GM19025 (cell line): ENCODE results near the gene PCDH10.

ENCODE experiments used
- ATAC-seq: cut with Tn5 transposase; IDR thresholded peaks from one replicate; pipeline ENCODE4 v1.9.1; 2021; ENCODE audit warnings: mild to moderate bottlenecking, low read depth, moderate library complexity; ENCODE audit not compliant: unreplicated experiment

Gene PCDH10

DNA sequence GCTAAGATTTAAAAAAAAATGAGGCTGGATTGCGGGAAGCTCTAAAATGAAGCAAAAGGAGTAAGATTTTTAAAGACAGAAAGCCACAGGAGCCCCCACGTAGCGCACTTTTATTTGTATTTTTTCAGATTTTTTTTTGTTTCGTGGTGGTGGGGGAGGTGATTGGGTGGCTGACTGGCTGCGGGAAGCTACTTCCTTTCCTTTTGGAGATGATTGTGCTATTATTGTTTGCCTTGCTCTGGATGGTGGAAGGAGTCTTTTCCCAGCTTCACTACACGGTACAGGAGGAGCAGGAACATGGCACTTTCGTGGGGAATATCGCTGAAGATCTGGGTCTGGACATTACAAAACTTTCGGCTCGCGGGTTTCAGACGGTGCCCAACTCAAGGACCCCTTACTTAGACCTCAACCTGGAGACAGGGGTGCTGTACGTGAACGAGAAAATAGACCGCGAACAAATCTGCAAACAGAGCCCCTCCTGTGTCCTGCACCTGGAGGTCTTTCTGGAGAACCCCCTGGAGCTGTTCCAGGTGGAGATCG is 908 bp downstream of the PCDH10 start:
- no peak for ATAC-seq

DNA sequence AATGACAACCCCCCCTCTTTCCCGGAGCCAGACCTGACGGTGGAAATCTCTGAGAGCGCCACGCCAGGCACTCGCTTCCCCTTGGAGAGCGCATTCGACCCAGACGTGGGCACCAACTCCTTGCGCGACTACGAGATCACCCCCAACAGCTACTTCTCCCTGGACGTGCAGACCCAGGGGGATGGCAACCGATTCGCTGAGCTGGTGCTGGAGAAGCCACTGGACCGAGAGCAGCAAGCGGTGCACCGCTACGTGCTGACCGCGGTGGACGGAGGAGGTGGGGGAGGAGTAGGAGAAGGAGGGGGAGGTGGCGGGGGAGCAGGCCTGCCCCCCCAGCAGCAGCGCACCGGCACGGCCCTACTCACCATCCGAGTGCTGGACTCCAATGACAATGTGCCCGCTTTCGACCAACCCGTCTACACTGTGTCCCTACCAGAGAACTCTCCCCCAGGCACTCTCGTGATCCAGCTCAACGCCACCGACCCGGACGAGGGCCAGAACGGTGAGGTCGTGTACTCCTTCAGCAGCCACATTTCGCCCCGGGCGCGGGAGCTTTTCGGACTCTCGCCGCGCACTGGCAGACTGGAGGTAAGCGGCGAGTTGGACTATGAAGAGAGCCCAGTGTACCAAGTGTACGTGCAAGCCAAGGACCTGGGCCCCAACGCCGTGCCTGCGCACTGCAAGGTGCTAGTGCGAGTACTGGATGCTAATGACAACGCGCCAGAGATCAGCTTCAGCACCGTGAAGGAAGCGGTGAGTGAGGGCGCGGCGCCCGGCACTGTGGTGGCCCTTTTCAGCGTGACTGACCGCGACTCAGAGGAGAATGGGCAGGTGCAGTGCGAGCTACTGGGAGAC is 1.6 kb downstream of the PCDH10 start:
- no peak for ATAC-seq

DNA sequence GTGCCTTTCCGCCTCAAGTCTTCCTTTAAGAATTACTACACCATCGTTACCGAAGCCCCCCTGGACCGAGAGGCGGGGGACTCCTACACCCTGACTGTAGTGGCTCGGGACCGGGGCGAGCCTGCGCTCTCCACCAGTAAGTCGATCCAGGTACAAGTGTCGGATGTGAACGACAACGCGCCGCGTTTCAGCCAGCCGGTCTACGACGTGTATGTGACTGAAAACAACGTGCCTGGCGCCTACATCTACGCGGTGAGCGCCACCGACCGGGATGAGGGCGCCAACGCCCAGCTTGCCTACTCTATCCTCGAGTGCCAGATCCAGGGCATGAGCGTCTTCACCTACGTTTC is 2.2 kb downstream of the PCDH10 start:
- ATAC-seq = no peak

DNA sequence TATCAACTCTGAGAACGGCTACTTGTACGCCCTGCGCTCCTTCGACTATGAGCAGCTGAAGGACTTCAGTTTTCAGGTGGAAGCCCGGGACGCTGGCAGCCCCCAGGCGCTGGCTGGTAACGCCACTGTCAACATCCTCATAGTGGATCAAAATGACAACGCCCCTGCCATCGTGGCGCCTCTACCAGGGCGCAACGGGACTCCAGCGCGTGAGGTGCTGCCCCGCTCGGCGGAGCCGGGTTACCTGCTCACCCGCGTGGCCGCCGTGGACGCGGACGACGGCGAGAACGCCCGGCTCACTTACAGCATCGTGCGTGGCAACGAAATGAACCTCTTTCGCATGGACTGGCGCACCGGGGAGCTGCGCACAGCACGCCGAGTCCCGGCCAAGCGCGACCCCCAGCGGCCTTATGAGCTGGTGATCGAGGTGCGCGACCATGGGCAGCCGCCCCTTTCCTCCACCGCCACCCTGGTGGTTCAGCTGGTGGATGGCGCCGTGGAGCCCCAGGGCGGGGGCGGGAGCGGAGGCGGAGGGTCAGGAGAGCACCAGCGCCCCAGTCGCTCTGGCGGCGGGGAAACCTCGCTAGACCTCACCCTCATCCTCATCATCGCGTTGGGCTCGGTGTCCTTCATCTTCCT is 2.7 kb downstream of the PCDH10 start:
- no peak for ATAC-seq

DNA sequence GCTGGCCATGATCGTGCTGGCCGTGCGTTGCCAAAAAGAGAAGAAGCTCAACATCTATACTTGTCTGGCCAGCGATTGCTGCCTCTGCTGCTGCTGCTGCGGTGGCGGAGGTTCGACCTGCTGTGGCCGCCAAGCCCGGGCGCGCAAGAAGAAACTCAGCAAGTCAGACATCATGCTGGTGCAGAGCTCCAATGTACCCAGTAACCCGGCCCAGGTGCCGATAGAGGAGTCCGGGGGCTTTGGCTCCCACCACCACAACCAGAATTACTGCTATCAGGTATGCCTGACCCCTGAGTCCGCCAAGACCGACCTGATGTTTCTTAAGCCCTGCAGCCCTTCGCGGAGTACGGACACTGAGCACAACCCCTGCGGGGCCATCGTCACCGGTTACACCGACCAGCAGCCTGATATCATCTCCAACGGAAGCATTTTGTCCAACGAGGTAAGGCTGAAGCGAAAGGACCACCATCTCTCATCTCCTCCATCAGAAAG is 3.3 kb downstream of the PCDH10 start:
- ATAC-seq = no peak

DNA sequence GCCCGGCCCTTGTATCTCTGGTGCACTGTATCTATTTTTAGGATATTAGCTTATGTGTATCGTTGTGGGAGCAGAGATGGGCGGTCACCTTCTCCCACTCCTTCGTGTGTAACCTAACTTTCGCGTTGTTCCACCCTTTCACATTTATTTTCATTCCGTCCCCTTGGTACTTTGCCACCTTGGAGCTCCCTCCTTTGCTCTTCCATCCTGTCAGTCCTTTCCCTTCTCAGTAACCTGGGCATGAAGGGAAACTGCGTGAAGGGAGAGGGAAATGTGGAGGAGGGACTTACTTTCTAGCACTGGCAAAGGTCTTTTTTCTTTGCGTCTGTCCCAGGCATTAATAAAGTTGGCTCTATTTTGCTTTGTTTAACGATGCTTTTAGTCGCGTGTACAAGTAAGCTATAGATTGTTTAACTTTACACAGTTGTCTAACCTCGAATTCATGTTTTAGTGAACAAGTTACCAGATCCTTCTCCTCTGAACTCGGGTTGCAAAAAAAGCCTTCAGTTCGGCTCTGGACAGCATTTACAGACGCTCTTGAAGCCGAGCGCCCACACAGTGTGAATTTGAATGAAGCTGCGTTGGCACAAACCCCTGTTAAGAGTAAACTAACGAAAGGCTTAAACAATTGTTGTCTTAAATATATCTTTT is 3.9 kb downstream of the PCDH10 start:
- no peak for ATAC-seq

DNA sequence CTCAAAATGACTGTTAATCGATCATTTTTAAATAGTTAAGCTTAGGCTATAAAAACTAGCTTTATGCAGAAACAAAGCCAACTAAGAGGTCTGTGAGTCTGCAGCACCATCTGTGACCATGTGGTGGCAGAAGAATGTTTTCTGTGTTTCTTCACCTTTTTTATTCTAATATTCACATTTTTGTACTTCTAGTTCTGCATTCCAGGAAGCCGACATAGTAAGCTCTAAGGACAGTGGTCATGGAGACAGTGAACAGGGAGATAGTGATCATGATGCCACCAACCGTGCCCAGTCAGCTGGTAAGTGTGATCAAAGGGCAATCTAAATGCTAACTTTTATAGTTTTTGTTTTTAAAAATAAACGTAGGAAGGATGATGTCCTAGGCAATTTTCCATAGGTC is 5.6 kb downstream of the PCDH10 start:
- ATAC-seq = no peak

DNA sequence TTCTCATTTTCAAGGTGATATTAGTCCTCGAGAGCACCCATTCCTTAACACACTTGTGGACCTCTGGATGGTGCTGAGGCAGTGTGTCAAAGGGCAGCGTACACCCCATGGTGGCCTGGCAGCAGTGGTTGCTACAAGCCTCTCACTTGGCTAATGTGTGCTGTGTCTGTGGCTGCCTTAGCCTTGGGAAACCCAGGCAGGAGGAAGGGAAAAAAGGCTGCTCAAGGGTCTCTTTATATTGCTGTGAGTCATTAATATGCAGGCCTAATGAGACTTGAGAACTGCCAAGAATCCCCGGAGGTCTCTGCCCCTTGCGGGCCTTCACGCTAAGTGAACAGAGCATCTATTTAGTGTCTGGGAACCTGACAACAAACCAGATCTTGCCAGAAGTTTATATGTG is 7.0 kb downstream of the PCDH10 start:
- no peak for ATAC-seq

DNA sequence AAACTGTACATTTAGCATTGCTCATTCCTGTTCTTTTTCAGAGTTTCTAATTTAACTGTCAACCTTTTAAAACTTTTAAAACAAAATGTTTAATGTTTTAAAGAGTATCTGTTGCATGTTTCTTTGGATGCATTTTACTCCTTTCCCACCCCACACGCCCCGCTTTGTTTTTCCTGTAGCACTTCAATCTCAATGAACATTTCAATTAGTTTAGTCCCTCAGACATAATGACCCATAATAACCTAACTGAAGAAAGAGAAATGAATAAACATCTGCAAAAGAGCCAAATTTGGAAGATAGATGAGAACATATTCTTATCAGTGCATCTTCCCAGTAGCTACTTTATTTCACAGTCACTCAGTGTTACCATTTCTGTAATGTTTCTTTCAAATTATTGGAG is 7.5 kb downstream of the PCDH10 start:
- no peak for ATAC-seq

DNA sequence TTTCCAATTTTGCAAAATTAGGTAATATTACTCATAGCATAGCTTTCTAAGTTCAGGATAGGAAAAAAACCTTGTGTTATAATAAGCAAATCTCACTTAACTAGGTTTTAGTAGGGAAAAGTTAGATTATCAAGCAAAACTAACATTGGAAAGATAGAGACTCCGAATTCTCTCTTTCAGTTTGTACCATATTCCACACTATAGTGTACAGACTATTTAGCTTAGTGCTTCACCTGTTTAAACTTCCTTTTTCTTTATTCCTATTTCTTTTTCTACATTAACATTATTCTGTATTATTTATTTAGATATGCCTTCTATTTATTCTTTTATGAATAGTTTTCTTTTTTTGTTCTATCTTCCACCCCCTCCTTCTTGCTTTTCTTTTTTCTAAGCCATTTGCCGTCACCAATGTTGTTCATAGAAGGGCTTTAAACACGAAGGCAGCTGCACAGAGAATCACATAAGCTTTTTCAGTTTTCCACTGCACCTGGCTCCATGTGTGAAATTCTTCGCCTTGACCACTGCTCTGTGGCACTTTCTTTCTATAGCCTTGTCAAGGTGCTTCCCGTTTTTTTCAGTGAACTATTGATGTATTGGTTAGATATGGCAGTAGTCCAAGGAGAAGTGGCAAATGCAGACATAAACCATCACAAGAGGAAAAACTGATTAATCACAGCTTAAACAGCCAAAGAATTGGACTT is 8.5 kb downstream of the PCDH10 start:
- no peak for ATAC-seq

DNA sequence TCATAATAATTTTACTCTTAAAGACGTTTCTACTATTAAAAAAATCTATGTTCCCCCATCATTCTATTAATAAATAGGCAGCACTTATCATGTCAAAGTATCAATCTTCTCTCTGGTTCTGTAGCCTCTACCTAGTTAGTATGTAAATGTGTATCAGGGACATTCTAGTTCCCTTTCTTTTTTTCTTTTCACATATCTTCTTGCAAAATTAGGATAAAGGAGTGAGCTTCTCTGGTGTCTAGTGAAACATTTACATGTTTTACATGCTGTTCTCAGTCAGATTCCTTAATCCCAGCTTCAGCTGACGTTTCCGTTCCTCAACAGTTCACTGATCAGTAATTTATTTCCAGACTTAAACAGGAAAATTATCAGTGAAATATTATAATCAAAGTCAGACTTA is 11.8 kb downstream of the PCDH10 start:
- no peak for ATAC-seq

DNA sequence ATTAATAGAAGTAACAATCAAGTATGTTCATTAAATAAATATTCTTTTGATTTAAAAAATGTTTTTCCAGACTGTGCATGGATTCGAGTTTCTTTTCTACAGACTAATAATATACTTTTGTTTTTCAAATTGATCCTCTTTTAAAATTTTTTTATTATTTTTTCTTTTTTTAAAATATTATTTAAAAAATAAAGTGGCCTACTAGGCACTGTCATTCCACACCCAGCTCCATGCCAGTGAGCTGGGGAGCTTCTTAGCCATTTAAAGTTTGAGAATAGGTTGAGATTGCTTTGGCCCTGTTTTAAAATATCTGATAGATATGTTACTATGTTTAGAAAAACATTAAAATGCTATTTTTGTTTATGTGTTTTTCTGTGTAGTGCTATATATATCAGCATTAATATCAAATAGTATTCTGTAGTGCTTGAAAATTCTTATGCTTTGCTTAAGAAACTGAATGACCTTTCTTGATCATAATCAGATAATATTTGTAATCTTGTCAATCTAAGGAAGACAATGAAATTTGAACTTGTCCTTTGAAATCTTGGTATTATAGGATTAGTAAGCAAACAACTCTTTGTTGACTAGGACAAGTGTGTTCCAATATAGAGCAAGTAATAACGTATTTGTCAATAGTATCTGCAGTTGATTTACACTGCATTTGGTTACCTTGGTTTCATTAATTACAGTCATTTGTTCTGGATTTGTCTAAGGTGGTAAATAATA is 12.6 kb downstream of the PCDH10 start:
- ATAC-seq = no peak

DNA sequence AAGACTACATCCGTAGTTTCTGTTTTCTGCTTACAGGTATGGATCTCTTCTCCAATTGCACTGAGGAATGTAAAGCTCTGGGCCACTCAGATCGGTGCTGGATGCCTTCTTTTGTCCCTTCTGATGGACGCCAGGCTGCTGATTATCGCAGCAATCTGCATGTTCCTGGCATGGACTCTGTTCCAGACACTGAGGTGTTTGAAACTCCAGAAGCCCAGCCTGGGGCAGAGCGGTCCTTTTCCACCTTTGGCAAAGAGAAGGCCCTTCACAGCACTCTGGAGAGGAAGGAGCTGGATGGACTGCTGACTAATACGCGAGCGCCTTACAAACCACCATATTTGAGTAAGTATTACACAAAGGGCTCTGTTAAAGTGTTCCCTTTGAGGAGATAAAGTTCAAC is 13.8 kb downstream of the PCDH10 start:
- ATAC-seq = no peak

DNA sequence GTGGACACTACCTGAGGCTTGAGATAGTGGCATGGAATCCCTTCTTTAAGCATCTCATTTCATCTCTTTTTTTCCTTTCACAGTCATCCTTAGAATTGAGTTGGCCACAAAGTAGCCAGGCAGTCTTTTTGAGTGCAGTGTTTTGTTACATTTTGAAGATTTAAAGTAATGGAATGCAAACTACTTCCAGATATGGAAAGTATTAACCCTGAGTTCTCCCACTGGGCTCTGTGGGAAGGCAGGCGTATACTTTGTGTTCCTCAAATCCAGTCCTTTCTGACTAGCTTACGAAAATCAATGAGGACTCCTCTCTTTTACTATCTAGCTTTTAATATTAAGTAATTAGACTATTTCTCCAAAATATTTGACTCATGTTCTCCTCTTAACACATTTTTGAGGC is 29.9 kb downstream of the PCDH10 start:
- ATAC-seq = no peak

DNA sequence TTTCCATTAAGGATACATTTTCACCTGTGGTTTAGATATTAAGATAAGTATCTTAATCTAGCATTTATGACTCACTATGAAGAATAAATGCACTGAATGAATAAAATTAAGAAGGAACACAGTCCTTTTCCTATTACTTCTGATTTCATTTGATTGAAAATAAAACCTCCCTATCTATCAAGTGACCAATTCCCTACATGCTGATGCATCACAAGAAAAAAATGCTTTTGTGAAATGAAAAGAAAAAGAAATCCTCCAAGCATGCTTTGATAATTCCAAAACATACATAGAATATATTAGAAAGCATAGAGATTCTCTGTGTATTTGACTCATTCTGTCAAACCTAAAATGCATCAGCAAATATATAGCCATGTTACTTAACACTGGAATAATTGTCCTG is 37.1 kb downstream of the PCDH10 start:
- ATAC-seq = no peak

DNA sequence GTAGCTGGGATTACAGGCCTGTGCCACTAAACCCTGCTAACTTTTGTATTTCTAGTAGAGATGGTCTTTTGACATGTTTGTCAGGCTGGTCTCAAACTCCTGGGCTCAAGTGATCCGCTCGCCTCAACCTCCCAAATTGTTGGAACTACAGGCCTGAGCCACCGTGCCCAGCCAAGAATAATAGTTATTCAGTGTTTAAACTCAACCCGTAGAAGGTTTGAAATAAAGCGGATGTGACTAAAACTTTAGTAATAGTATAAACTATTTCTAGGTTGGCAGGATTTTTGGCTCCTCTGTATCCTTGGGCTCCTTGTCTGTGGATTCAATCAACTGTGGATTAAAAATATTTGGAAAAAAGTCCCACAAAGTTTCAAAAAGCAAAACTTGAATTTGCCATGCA is 37.8 kb downstream of the PCDH10 start:
- ATAC-seq = no peak

DNA sequence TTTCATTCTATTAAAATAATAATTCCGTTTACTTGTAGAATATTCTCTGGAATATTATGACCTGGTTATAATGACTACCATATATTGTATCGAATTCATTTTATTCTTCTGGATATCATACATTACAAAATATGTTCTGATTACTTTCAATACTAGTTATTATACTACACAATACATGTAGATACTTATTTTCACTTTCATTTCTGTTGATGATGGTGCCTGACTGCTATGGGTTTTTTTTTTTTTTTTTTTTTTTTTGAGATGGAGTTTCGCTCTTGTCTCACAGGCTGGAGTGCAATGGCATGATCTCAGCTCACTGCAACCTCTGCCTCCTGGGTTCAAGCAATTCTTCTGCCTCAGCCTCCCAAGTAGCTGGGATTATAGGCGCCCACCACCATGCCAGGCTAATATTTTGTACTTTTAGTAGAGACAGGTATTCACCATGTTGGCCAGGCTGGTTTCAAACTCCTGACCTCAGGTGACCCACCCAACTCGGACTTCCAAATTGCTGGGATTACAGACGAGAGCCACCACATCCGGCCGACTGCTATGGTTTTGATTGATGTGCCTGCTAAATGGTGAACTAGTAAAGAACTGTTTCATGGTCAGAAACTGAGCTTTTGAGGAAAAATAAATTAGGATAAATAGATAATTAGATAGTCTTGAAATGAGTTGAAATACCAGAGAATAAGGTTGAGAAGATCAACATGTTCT is 39.5 kb downstream of the PCDH10 start:
- no peak for ATAC-seq

DNA sequence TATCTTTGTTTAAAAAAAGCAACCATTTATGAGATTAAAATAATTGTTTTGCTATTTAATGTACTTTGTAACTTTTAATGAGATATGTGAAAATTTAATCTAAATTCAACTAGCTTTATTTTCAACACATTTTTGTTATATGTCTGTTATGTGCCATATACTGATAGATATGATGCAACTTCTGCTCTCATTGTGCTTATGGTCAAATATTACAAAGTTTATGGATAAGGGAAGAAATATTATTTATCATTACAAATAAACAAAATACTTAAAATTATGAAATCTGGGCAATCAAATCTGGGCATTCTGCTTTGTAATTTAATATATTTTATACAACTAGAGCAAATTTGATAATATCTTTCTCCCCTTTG is 40.0 kb downstream of the PCDH10 start:
- ATAC-seq = no peak

DNA sequence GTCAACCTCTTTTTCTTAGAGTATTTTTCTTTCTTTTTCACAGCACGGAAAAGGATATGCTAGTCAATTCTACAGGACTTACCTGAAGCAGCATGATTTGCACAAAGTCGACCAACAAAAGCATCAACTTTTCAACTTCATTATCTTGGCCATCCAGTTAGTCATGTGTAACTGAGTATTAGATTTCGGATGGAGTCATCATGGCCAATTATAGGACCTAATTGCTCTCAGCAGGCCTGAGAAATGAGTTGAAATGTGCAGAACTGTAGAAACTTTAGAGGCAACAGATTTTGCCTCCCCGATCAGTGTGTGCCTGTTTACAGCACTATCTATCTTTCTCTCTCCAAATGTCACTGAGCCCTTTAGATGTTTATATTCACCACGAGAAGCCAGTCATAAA is 41.0 kb downstream of the PCDH10 start:
- no peak for ATAC-seq
